Gastrocnemius medialis (tissue), 4 donors: ENCODE results near the gene RDH11. TPM values are rescaled to one million over a fixed set of nuclear protein-coding genes. Genes with fewer than 3 reads are reported as not detected.

Source experiments
- ATAC-seq, 2 donors: fragments of 150-250 bp; one replicate each; pipeline ENCODE4 v1.9.1; 2016
- DNase-seq, 2 donors: peaks; one replicate each; pipeline ENCODE4 v3.0.0-alpha.2; 2019
- H3K27ac ChIP-seq, 4 donors: fragments of 200-600 bp; sonication (generic); 1 replicate in 1 of 4; 2 replicates in 3 of 4; pipeline ENCODE4 v1.5.1; 2016 to 2018; ENCODE audit warnings: mild to moderate bottlenecking in 2 of 4, moderate library complexity in 1 of 4
- H3K27me3 ChIP-seq, 3 donors: fragments of 200-600 bp; sonication (generic) in 2 of 3; 1 replicate in 1 of 3; 2 replicates in 2 of 3; pipeline versions ENCODE4 v1.5.1 to v1.6.0; 2016 to 2019; ENCODE audit warnings: mild to moderate bottlenecking in 1 of 3, moderate library complexity in 1 of 3
- H3K36me3 ChIP-seq, 2 donors: fragments of 200-600 bp; sonication (generic) in 1 of 2; one replicate each; pipeline ENCODE4 v1.5.1; 2017 to 2018
- H3K4me1 ChIP-seq, 2 donors: fragments of 200-600 bp; sonication (generic) in 1 of 2; one replicate each; pipeline ENCODE4 v1.5.1; 2016 to 2017; ENCODE audit warnings: mild to moderate bottlenecking in 2 of 2
- H3K4me3 ChIP-seq, 4 donors: fragments of 200-600 bp; sonication (generic) in 3 of 4; 1 replicate in 1 of 4; 2 replicates in 3 of 4; pipeline ENCODE4 v1.5.1; 2016 to 2019; ENCODE audit warnings: mild to moderate bottlenecking in 2 of 4
- H3K9me3 ChIP-seq, 3 donors: fragments of 200-600 bp; sonication (generic) in 2 of 3; 1 replicate in 1 of 3; 2 replicates in 2 of 3; pipeline ENCODE4 v1.5.1; 2016 to 2019
- CTCF ChIP-seq, 5 experiments: fragments of 450-650 bp in 3 of 5; fragments of 200-600 bp in 2 of 5; sonication (generic) in 2 of 5; IDR thresholded peaks in 4 of 5; conservative IDR thresholded peaks in 1 of 5; 1 replicate in 4 of 5; 2 replicates in 1 of 5; pipeline ENCODE4 v1.5.1; 2016 to 2019; ENCODE audit warnings: antibody characterized with exemption in 5 of 5, mild to moderate bottlenecking in 3 of 5, moderate library complexity in 3 of 5
- POLR2A ChIP-seq, 2 donors: fragments of 450-650 bp; IDR thresholded peaks; one replicate each; pipeline ENCODE4 v1.6.1; 2017; ENCODE audit warnings: antibody characterized with exemption in 2 of 2, mild to moderate bottlenecking in 2 of 2, moderate library complexity in 2 of 2
- in situ Hi-C, 4 donors: fragments of 200-750 bp; cut with MboI; loops; one replicate each; pipeline versions ENCODE4 v1.15.0 to v1.8.0; 2017; ENCODE audit warnings: low sequenced_read_pairs in 4 of 4
- intact Hi-C: fragments of 100-400 bp; cut with DNase I; formaldehyde crosslinking; loops from one replicate; pipeline ENCODE4 v1.15.1; 2023; ENCODE audit warnings: low total_unique reads
- total RNA-seq, 4 donors: library from RNA; depleted of rRNA; stranded (reverse); fragments of >200 nt; gene quantifications; one replicate each; pipeline versions ENCODE4 v1.1.0 to v1.2.3, GENCODE V29; 2016

RDH11 gene
- total RNA-seq, 4 donors from 2014 or later, result 6.6 to 8.3 (median 7.5) TPM

- no peak for ATAC-seq
Measured at GRCh38 chr14:67697006-67697405, 1.4 kb upstream of the RDH11 start.

GRCh38 chr14:67694791-67695393, 672 bp downstream of the RDH11 start:
- DNase-seq (no peak), ATAC-seq (peak; percentile 9 to 25)
- TF ChIP-seq POLR2A (IDR thresholded peaks at IDR 0.05), result no peak
- no peak for TF ChIP-seq CTCF (IDR thresholded peaks at IDR 0.05 in 4 of 5, conservative IDR thresholded peaks at IDR 0.05 in 1 of 5)
- intact Hi-C loops (loop anchor here (2.0 to 5.0 kb wide), 2 partner anchors 20 to 122 kb away; partner anchors contain the start of genes RAD51B, VTI1B and ZFYVE26), in situ Hi-C loops (no loop called here)
- Histone ChIP-seq H3K27me3 (no peaks in the 10 kb centered on the region), H3K4me3 (peak overlapping the region; percentile 74 to 87 (median 82)), H3K4me1 (peaks cover 6% of the 10 kb centered on the region in 2 donors), H3K36me3 (peaks cover 0 to 14% of the 10 kb centered on the region in 2 donors), H3K9me3 (no peaks in the 10 kb centered on the region), H3K27ac (peak overlapping the region; percentile 61 to 69 (median 66))

More at GRCh38 chr14:67697006-67697405, 1.4 kb upstream of the RDH11 start:
- peaks cover 6% of the 10 kb centered on the region in 2 donors for H3K4me1 ChIP-seq
- intact Hi-C loops (loop anchor here (2.0 to 5.0 kb wide), 2 partner anchors 78 to 120 kb away; partner anchors contain the start of genes ARG2, RAD51B and ZFYVE26), in situ Hi-C loops (no loop called here)
- TF ChIP-seq POLR2A (IDR thresholded peaks at IDR 0.05), result no peak
- no peak for TF ChIP-seq CTCF (IDR thresholded peaks at IDR 0.05 in 4 of 5, conservative IDR thresholded peaks at IDR 0.05 in 1 of 5)
- no peaks in the 10 kb centered on the region for H3K36me3 ChIP-seq
- no peak overlapping the region for H3K27ac ChIP-seq
- H3K27me3 ChIP-seq, result no peaks in the 10 kb centered on the region
- H3K9me3 ChIP-seq, result no peaks in the 10 kb centered on the region
- DNase-seq, result no peak
- no peak overlapping the region for H3K4me3 ChIP-seq

GRCh38 chr14:67690011-67690410, 5.6 kb downstream of the RDH11 start:
- ATAC-seq (no peak), DNase-seq (no peak)
- TF ChIP-seq POLR2A (IDR thresholded peaks at IDR 0.05) (no peak), CTCF (IDR thresholded peaks at IDR 0.05 in 4 of 5, conservative IDR thresholded peaks at IDR 0.05 in 1 of 5) (no peak)
- in situ Hi-C loops (no loop called here), intact Hi-C loops (no loop called here)
- no peak overlapping the region for H3K4me3 ChIP-seq
- H3K36me3 ChIP-seq, result peaks cover 0 to 43% of the 10 kb centered on the region in 2 donors
- H3K27me3 ChIP-seq, result no peaks in the 10 kb centered on the region
- peaks cover 6% of the 10 kb centered on the region in 2 donors for H3K4me1 ChIP-seq
- no peak overlapping the region for H3K27ac ChIP-seq
- no peaks in the 10 kb centered on the region for H3K9me3 ChIP-seq

- ATAC-seq, result no peak
- Histone ChIP-seq H3K36me3 (peaks cover 0 to 19% of the 10 kb centered on the region in 2 donors), H3K9me3 (no peaks in the 10 kb centered on the region), H3K4me3 (no peak overlapping the region), H3K27me3 (no peaks in the 10 kb centered on the region), H3K27ac (no peak overlapping the region), H3K4me1 (no peaks in the 10 kb centered on the region)
- TF ChIP-seq CTCF (IDR thresholded peaks at IDR 0.05 in 4 of 5, conservative IDR thresholded peaks at IDR 0.05 in 1 of 5) (no peak), POLR2A (IDR thresholded peaks at IDR 0.05) (no peak)
- DNase-seq, result no peak
- in situ Hi-C loops, result no loop called here
- intact Hi-C loops, result no loop called here
Measured at GRCh38 chr14:67683842-67684241, 11.7 kb downstream of the RDH11 start.
